ENCODE measurements around the gene ARMC5.

ARMC5 gene

GRCh38 chr16:31476303-31477219 is 17.3 kb downstream of the ARMC5 start:
- no peaks in the 10 kb centered on the region for H4K20me1 ChIP-seq (ENCODE audit: insufficient read depth, low read length)
- no peak overlapping the region for H3K27ac ChIP-seq (ENCODE audit: low read length)
- no peak for TF ChIP-seq EZH2phosphoT487 (IDR thresholded peaks at IDR 0.05; ENCODE audit: low read depth)
- TF ChIP-seq CTCF (IDR thresholded peaks at IDR 0.05; ENCODE audit: low read depth, low read length) = no peak
- H3K4me1 ChIP-seq (ENCODE audit: low read length) = 0 out of 2 replicates have a peak, but pooled peaks cover 3% of the 10 kb centered on the region
- no peak overlapping the region for H3K4me3 ChIP-seq (ENCODE audit: low read length)
- no peak overlapping the region for H3K4me2 ChIP-seq (ENCODE audit: low read length)
- no peaks in the 10 kb centered on the region for H3K9me3 ChIP-seq (ENCODE audit: insufficient read depth, low read length)
- H3K27me3 ChIP-seq (ENCODE audit: low read depth, low read length) = no peaks in the 10 kb centered on the region; the same call in 1 of the 2 replicates
- H3K36me3 ChIP-seq (replicated peaks; ENCODE audit: low read depth, low read length) = no peaks in the 10 kb centered on the region
- H3K79me2 ChIP-seq (ENCODE audit: low read length) = no peaks in the 10 kb centered on the region
- H2AFZ ChIP-seq (ENCODE audit: low read depth, low read length) = no peak overlapping the region
- no peak overlapping the region for H3K9ac ChIP-seq (ENCODE audit: low read length)

- H3K27ac ChIP-seq (ENCODE audit: low read length) = no peak overlapping the region
- no peak for TF ChIP-seq EZH2phosphoT487 (IDR thresholded peaks at IDR 0.05; ENCODE audit: low read depth)
- TF ChIP-seq CTCF (IDR thresholded peaks at IDR 0.05; ENCODE audit: low read depth, low read length) = no peak
- no peak overlapping the region for H3K4me2 ChIP-seq (ENCODE audit: low read length)
- H3K4me3 ChIP-seq (ENCODE audit: low read length) = no peak overlapping the region
- H3K79me2 ChIP-seq (ENCODE audit: low read length) = no peaks in the 10 kb centered on the region
- no peak overlapping the region for H2AFZ ChIP-seq (ENCODE audit: low read depth, low read length)
- no peaks in the 10 kb centered on the region for H3K9me3 ChIP-seq (ENCODE audit: insufficient read depth, low read length)
- H3K9ac ChIP-seq (ENCODE audit: low read length) = no peak overlapping the region
- H3K27me3 ChIP-seq (ENCODE audit: low read depth, low read length) = peaks cover 7% of the 10 kb centered on the region
- no peaks in the 10 kb centered on the region for H3K36me3 ChIP-seq (replicated peaks; ENCODE audit: low read depth, low read length)
- H4K20me1 ChIP-seq (ENCODE audit: insufficient read depth, low read length) = no peaks in the 10 kb centered on the region
- H3K4me1 ChIP-seq (ENCODE audit: low read length) = 0 out of 2 replicates have a peak, but pooled peaks cover 3% of the 10 kb centered on the region
These were observed 18.2 kb downstream of the ARMC5 start for GRCh38 chr16:31477220-31478216.

GRCh38 chr16:31478956-31479355 is 19.7 kb downstream of the ARMC5 start:
- H4K20me1 ChIP-seq (ENCODE audit: insufficient read depth, low read length) = no peaks in the 10 kb centered on the region
- no peak overlapping the region for H3K9ac ChIP-seq (ENCODE audit: low read length)
- no peak overlapping the region for H3K27ac ChIP-seq (ENCODE audit: low read length)
- H3K4me1 ChIP-seq (ENCODE audit: low read length) = 0 out of 2 replicates have a peak, but pooled peaks cover 3% of the 10 kb centered on the region
- H3K4me2 ChIP-seq (ENCODE audit: low read length) = no peak overlapping the region
- H3K4me3 ChIP-seq (ENCODE audit: low read length) = no peak overlapping the region
- H3K36me3 ChIP-seq (replicated peaks; ENCODE audit: low read depth, low read length) = no peaks in the 10 kb centered on the region
- H3K79me2 ChIP-seq (ENCODE audit: low read length) = no peaks in the 10 kb centered on the region
- no peak overlapping the region for H2AFZ ChIP-seq (ENCODE audit: low read depth, low read length)
- peaks cover 10% of the 10 kb centered on the region for H3K27me3 ChIP-seq (ENCODE audit: low read depth, low read length)
- no peaks in the 10 kb centered on the region for H3K9me3 ChIP-seq (ENCODE audit: insufficient read depth, low read length)
- TF ChIP-seq EZH2phosphoT487 (IDR thresholded peaks at IDR 0.05; ENCODE audit: low read depth) (no peak), CTCF (IDR thresholded peaks at IDR 0.05; ENCODE audit: low read depth, low read length) (no peak)
